Measurements from ENCODE around the gene BAHCC1. TPM values are rescaled to one million over a fixed set of nuclear protein-coding genes. Genes with fewer than 3 reads are reported as not detected.

Gene BAHCC1
- total and polyA plus RNA-seq, 2 of the 4 experiments (the other 2 are of a cell fraction), result 0.36 to 7.8 TPM

DNA sequence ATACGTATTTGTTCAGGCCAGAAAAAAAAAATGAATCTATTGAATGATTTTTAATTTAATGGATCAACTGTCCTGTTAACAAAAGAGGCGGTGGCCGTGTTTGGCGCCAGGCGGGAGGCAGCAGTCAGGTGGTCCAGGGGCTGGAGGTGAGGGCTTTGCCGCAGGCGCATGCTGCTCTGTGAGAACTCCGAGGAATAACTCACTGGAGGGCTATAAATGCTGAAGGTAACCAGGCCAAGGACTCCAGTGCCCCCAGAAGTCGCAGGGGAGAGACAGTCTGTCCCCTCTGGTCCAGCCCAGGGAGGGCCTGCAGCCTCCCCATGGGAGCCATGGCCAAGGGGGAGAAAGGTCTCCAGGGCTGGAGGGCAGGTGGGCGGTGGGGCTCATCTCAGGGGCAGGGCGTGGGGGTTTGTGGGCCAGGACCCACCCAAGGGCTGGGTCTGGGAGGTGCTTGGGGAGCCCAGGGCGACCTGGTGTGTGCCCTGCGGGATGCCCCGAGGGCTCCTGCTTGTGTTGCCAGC, 7.1 kb upstream of the BAHCC1 start:
- in situ Hi-C loops (cut with MboI; ENCODE audit: low sequenced_read_pairs), result no loop called here
- Histone ChIP-seq H2BK15ac (ENCODE audit: low read depth, low read length) (no peak overlapping the region; the same call in 2 of the 3 replicates), H3K36me3 (ENCODE audit: control insufficient read depth, insufficient read depth, low read length) (0 out of 2 replicates have a peak, but pooled peaks cover 1% of the 10 kb centered on the region), H2BK5ac (ENCODE audit: low read depth, low read length, poor library complexity, severe bottlenecking) (no peak overlapping the region), H3K79me1 (ENCODE audit: low read depth in 1 of 2, low read length in 2 of 2) (peaks cover 19 to 53% of the 10 kb centered on the region in 2 experiments), H3K18ac (ENCODE audit: low read depth, low read length) (no peak overlapping the region), H2BK120ac (ENCODE audit: low read depth, low read length) (0 out of 2 replicates have a peak overlapping the region, but pooled peaks have one; percentile 78), H3K27ac (ENCODE audit: insufficient read depth, low read length) (0 out of 2 replicates have a peak overlapping the region, but pooled peaks have one; percentile 1), H3K4me1 (ENCODE audit: control insufficient read depth, insufficient read depth, low read length) (peaks cover 20% of the 10 kb centered on the region), H3K9me3 (ENCODE audit: control insufficient read depth, insufficient read depth, low read length) (no peaks in the 10 kb centered on the region), H4K8ac (ENCODE audit: low read depth in 2 of 2, low read length in 2 of 2) (peak overlapping the region; percentile 77 to 91; a peak in 2 of 4 replicates), H2AFZ (replicated peaks; ENCODE audit: low read length, poor library complexity) (no peak overlapping the region), H2BK20ac (ENCODE audit: low read depth, low read length) (no peak overlapping the region), H3K4me2 (ENCODE audit: low read depth, low read length) (no peak overlapping the region), H4K5ac (ENCODE audit: low read depth, low read length) (no peak overlapping the region; the same call in 1 of the 2 replicates), H3K9ac (ENCODE audit: low read depth, low read length) (0 out of 2 replicates have a peak overlapping the region, but pooled peaks have one; percentile 32), H3K4me3 (ENCODE audit: insufficient read depth, low read depth, low read length) (no peak overlapping the region; the same call in 1 of the 2 replicates), H4K91ac (ENCODE audit: insufficient read depth, low read depth, low read length) (no peak overlapping the region), H3K23ac (ENCODE audit: low read depth, low read length) (peak overlapping the region; percentile 54), H3K56ac (ENCODE audit: extremely low read depth, insufficient read depth, low read length) (peak overlapping the region; percentile 55; the same call in 1 of the 2 replicates), H3K9me1 (ENCODE audit: insufficient read depth, low read length) (peaks cover 6% of the 10 kb centered on the region; the same call in 1 of the 2 replicates), H3K27me3 (ENCODE audit: control insufficient read depth, insufficient read depth, low read length) (no peaks in the 10 kb centered on the region), H3K14ac (replicated peaks; ENCODE audit: low read depth, low read length) (no peak overlapping the region), H4K20me1 (ENCODE audit: insufficient read depth, low read length) (peaks cover 6% of the 10 kb centered on the region; the same call in 1 of the 2 replicates), H2AK9ac (replicated peaks; ENCODE audit: low read depth, low read length, poor library complexity) (peak overlapping the region; percentile 1), H2AK5ac (ENCODE audit: low read depth, low read length) (no peak overlapping the region; the same call in 1 of the 2 replicates), H3K4ac (ENCODE audit: low read depth, low read length) (peak overlapping the region; percentile 64)
- 82% methylated on average over 5 of the region's 14 CpGs; no CpG with 5 or more reads in 1 of the 2 experiments for WGBS, 2 experiments (ENCODE audit: extremely low coverage in 2 of 2, insufficient read length in 1 of 2)
- dilution Hi-C loops (cut with HindIII; ENCODE audit: low sequenced_read_pairs, unreplicated experiment), result no loop called here
- no TSS peak for BruUV-seq (replicated peaks)
- no peak for DNase-seq
- TF ChIP-seq RAD21 (IDR thresholded peaks at IDR 0.05; ENCODE audit: low read length) (no peak), MAZ (IDR thresholded peaks at IDR 0.05; ENCODE audit: borderline replicate concordance, low read depth, low read length) (no peak), NFE2L2 (IDR thresholded peaks at IDR 0.05; ENCODE audit: low read depth, low read length) (no peak), BHLHE40 (IDR thresholded peaks at IDR 0.05; ENCODE audit: low read depth, low read length) (no peak), RCOR1 (IDR thresholded peaks at IDR 0.05; ENCODE audit: insufficient replicate concordance, low read length) (no peak), POLR2A (IDR thresholded peaks at IDR 0.05; ENCODE audit: low read depth, low read length) (no peak), FOS (IDR thresholded peaks at IDR 0.05; ENCODE audit: low read depth, low read length) (no peak), RFX5 (IDR thresholded peaks at IDR 0.05; ENCODE audit: low read depth, low read length) (no peak), MAFK (IDR thresholded peaks at IDR 0.05; ENCODE audit: low read depth, low read length) (no peak), CEBPB (IDR thresholded peaks at IDR 0.05; ENCODE audit: low read depth, low read length) (no peak), MXI1 (IDR thresholded peaks at IDR 0.05; ENCODE audit: borderline replicate concordance, low read depth, low read length) (no peak)
- TF ChIP-seq, protein P1, sequence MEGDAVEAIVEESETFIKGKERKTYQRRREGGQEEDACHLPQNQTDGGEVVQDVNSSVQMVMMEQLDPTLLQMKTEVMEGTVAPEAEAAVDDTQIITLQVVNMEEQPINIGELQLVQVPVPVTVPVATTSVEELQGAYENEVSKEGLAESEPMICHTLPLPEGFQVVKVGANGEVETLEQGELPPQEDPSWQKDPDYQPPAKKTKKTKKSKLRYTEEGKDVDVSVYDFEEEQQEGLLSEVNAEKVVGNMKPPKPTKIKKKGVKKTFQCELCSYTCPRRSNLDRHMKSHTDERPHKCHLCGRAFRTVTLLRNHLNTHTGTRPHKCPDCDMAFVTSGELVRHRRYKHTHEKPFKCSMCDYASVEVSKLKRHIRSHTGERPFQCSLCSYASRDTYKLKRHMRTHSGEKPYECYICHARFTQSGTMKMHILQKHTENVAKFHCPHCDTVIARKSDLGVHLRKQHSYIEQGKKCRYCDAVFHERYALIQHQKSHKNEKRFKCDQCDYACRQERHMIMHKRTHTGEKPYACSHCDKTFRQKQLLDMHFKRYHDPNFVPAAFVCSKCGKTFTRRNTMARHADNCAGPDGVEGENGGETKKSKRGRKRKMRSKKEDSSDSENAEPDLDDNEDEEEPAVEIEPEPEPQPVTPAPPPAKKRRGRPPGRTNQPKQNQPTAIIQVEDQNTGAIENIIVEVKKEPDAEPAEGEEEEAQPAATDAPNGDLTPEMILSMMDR (conservative IDR thresholded peaks at IDR 0.05; ENCODE audit: low read depth, low read length), result no peak
- CTCF ChIA-PET, result no interaction called here
- intact Hi-C loops (cut with micrococcal nuclease), result no loop called here
- ATAC-seq (ENCODE audit: low read depth), result no peak
- POLR2A ChIA-PET (ENCODE audit: unreplicated experiment), result no interaction called here
